ENCODE results near the gene TBL3.

TBL3 gene

DNA sequence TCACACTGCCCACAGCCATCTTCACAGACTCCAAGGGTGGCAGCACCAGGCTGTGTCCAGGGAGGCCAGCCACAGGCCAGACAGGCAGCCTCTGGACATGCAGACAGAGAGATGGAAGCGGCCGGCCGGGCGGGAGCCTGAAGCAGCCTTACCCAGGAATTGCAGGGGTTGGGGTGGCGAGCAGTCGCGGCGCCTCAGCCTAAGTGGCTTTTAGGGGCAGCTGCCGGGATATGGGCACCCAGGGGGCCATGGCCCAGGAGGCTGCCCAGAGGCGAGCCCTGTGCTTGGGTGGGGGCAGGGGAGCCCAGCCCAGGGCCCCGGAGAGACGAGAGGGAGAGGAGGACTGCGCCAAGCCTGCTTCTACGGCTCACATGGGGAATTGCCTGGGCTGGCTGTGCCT is 53.4 kb downstream of the TBL3 start:
- no peak for DNase-seq (ENCODE audit: extremely low spot score)
- TF ChIP-seq SUZ12 (IDR thresholded peaks at IDR 0.05) (no peak), FOXK2 (IDR thresholded peaks at IDR 0.05) (no peak), ELF4 (IDR thresholded peaks at IDR 0.05) (no peak), FOXM1 (IDR thresholded peaks at IDR 0.05; ENCODE audit: borderline replicate concordance) (no peak), BHLHE40 (IDR thresholded peaks at IDR 0.05; ENCODE audit: borderline replicate concordance) (no peak), CTBP1 (IDR thresholded peaks at IDR 0.05; ENCODE audit: borderline replicate concordance) (no peak), LEF1 (IDR thresholded peaks at IDR 0.05; ENCODE audit: borderline replicate concordance) (no peak), TARDBP (IDR thresholded peaks at IDR 0.05) (no peak), ZNF384 (IDR thresholded peaks at IDR 0.05) (no peak)
- TF ChIP-seq, protein P1, sequence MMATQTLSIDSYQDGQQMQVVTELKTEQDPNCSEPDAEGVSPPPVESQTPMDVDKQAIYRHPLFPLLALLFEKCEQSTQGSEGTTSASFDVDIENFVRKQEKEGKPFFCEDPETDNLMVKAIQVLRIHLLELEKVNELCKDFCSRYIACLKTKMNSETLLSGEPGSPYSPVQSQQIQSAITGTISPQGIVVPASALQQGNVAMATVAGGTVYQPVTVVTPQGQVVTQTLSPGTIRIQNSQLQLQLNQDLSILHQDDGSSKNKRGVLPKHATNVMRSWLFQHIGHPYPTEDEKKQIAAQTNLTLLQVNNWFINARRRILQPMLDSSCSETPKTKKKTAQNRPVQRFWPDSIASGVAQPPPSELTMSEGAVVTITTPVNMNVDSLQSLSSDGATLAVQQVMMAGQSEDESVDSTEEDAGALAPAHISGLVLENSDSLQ (IDR thresholded peaks at IDR 0.05) = no peak
- CTCF ChIA-PET = no interaction called here
- POLR2A ChIA-PET = interaction anchor here (3.4 kb wide), 1 partner anchor 61 kb away, joined by 15 read pairs; the partner anchor contains the start of gene RPS2

DNA sequence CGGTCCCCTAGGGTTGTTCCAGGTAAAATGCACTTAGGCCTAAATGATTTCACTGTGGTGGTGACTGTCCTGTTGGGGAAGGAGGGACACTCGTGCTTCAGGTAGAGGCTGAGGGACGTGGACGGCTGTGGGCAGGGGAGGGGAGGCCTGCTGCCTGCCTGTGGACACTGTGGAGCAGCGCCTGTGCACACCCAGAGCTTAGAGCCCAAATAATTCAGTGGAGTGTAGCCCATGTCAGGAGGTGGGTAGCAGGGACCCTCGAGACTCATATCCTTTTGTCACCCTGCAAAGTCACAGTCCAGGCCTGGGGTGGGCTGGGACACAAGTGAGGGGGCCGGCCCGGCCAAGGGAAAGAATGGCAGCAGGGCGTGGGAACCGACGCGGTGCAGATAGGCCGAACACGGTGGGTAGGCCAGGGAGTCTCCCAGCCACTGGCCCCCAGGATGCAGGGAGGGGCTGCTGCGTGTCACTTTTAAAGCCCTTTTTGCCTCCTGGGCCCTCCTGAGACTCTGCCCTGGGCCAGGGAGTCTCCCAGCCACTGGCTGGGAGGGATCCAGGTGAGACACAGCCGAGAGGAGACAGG is 54.1 kb downstream of the TBL3 start:
- CTCF ChIA-PET = interaction anchor here (0.5 to 1.3 kb wide), 2 partner anchors 44 to 133 kb away, joined by 3 to 5 read pairs; no protein-coding TSS in a partner anchor
- POLR2A ChIA-PET = interaction anchor here (1.6 to 3.4 kb wide), 4 partner anchors 16 to 129 kb away, joined by 5 to 15 read pairs (median 8); partner anchors contain the start of genes RPS2 and TRAF7
- TF ChIP-seq CTBP1 (IDR thresholded peaks at IDR 0.05; ENCODE audit: borderline replicate concordance) = no peak
- TF ChIP-seq HDGF (IDR thresholded peaks at IDR 0.05; ENCODE audit: borderline replicate concordance) = no peak
- TF ChIP-seq ELF4 (IDR thresholded peaks at IDR 0.05) = no peak
- no peak for DNase-seq (ENCODE audit: extremely low spot score)

DNA sequence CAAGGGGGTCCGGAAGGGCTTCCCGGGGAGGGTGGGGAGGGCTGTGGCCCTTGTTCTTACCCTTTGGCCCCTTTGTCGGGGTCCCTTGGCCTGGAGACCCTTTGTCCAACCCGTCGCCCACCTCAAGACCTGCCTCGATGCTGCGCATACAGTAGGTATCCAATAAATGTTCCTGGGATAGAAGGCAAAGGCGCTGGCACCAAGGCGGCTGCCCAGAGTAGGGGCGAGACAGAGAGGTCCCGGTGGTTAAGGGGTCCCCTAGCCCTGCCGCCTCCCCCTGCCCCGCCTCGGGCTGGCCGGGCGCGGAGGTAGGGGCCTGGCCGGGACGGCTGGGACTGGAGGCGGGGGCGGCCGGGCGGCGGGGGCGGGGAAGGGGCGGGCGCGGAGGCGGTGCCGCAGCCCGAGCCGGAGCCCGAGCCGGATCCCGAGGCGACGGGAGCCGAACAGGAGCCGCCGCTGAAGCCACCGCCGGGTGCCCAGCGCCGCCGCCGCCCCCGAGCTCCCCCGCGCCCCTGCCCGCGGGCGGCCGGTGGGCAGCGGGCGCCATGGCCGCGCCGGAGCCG is 54.7 kb downstream of the TBL3 start, which contains the start of gene NHERF2:
NHERF2 (plus strand) TSS at position 442 of the 563 bp plus-strand sequence; CDS start at position 546, 104 bp downstream.
- TF ChIP-seq CTBP1 (IDR thresholded peaks at IDR 0.05; ENCODE audit: borderline replicate concordance) (no peak), LEF1 (IDR thresholded peaks at IDR 0.05; ENCODE audit: borderline replicate concordance) (no peak), FOXM1 (IDR thresholded peaks at IDR 0.05; ENCODE audit: borderline replicate concordance) (no peak), SUZ12 (IDR thresholded peaks at IDR 0.05) (no peak), HDGF (IDR thresholded peaks at IDR 0.05; ENCODE audit: borderline replicate concordance) (no peak), ELF4 (IDR thresholded peaks at IDR 0.05) (no peak)
- POLR2A ChIA-PET = interaction anchor here (1.2 to 3.4 kb wide), 5 partner anchors 15 to 129 kb away, joined by 3 to 15 read pairs (median 7); partner anchors contain the start of genes RPS2 and TRAF7
- peak; percentile 77 for DNase-seq (ENCODE audit: extremely low spot score)
- CTCF ChIA-PET = interaction anchor here (0.5 to 1.3 kb wide), 2 partner anchors 44 to 132 kb away, joined by 3 to 5 read pairs; no protein-coding TSS in a partner anchor

DNA sequence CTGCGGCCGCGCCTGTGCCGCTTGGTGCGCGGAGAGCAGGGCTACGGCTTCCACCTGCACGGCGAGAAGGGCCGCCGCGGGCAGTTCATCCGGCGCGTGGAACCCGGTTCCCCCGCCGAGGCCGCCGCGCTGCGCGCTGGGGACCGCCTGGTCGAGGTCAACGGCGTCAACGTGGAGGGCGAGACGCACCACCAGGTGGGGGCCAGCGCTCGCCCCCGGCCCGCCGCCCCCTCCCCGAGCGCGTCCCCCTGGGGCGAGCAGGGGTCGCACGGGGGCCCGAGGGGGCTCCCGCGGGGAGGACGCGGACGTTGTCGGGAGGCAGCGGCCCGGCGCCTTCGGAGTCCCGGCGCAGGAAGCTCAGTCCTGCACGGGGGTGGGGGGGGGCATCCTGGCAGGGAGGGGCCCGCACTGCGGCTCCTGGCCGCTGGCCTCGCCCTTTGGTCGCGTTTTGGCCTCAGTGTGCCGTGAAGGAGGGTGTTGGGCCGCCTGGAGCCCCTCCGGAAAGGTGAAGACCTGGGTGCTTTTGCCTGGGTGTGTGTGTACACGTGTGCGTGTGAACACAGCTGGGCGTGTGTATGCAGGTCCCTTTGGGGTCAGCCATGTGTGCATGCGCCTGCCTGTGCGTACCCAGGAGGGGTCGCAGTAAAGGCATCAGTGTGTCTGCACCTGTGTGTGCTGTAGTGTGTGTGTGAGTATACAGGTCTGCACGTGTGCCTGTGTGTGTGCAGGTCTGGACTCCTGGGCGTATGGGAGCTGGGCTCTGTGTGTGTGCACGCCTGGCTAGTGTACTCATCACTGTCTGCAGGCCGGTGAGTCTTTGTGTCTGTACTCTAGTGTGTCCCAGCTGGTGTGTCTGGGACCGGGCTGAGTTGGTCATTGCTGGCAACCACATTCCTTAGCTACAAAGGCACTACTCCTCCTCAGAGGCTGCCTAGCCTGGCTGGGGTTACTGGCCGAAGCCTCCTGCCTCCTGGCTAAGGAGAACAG is 55.5 kb downstream of the TBL3 start:
- CTCF ChIA-PET = interaction anchor here (0.7 to 1.3 kb wide), 2 partner anchors 45 to 113 kb away, joined by 3 to 5 read pairs; no protein-coding TSS in a partner anchor
- POLR2A ChIA-PET = interaction anchor here (1.0 to 3.4 kb wide), 10 partner anchors 12 to 188 kb away, joined by 3 to 15 read pairs (median 6); partner anchors contain the start of genes MSRB1, NTHL1, RPS2 and TRAF7

GRCh38 chr16:2028146-2028545 is 56.3 kb downstream of the TBL3 start:
- DNase-seq (ENCODE audit: extremely low spot score) = no peak
- ChIA-PET POLR2A (interaction anchor here (1.0 to 3.4 kb wide), 7 partner anchors 11 to 127 kb away, joined by 3 to 15 read pairs (median 7); partner anchors contain the start of genes MSRB1, NTHL1, RPS2 and TRAF7), CTCF (interaction anchor here (0.7 kb wide), 1 partner anchor 112 kb away, joined by 3 read pairs; no protein-coding TSS in a partner anchor)
- TF ChIP-seq ARNT (IDR thresholded peaks at IDR 0.05) (no peak), ELF4 (IDR thresholded peaks at IDR 0.05) (no peak)

More for the DNA sequence above, 55.5 kb downstream of the TBL3 start:
- TF ChIP-seq, protein P1 (IDR thresholded peaks at IDR 0.05) = no peak
- TF ChIP-seq SUZ12 (IDR thresholded peaks at IDR 0.05) (no peak), FOXA1 (IDR thresholded peaks at IDR 0.05) (no peak), SP1 (IDR thresholded peaks at IDR 0.05) (no peak), TARDBP (IDR thresholded peaks at IDR 0.05) (no peak)
- no peak for DNase-seq (ENCODE audit: extremely low spot score)

DNA sequence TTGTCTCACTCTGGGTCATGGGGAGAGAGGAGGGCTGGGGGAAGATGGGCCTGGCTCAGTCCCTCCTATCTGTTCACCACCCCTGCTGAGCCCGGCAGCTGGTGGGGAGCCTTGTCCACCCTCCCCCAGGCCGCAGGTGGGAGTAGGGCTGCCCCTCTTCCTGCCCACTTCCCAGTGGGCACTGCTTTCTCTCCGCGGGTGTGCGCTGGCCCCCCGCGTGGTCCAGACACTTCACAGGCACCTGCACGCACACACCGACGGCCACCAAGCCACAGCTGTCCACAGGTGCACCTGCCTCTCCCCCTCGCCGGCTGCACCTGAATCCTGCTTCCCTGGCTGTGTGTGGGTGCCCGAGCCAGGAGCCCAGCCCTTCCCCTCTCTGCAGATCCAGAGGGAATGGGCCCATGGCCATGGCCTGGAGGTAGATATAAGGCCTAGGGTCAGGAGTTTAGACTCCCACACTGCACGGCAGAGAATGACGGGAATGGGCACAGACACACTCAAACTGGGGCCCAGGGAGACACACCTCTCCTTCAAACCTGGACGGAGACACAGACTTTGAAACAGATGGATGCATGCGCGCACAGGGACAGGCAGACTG is 56.9 kb downstream of the TBL3 start:
- POLR2A ChIA-PET = interaction anchor here (0.5 to 2.9 kb wide), 2 partner anchors 18 to 117 kb away, joined by 3 to 7 read pairs; no protein-coding TSS in a partner anchor
- CTCF ChIA-PET = no interaction called here
- no peak for TF ChIP-seq SP1 (IDR thresholded peaks at IDR 0.05)
- no peak for TF ChIP-seq TARDBP (IDR thresholded peaks at IDR 0.05)
- no peak for TF ChIP-seq FOXM1 (IDR thresholded peaks at IDR 0.05; ENCODE audit: borderline replicate concordance)
- no peak for TF ChIP-seq HDGF (IDR thresholded peaks at IDR 0.05; ENCODE audit: borderline replicate concordance)
- TF ChIP-seq FOXA1 (IDR thresholded peaks at IDR 0.05) = no peak
- TF ChIP-seq NFRKB (IDR thresholded peaks at IDR 0.05) = no peak
- TF ChIP-seq L3MBTL2 (conservative IDR thresholded peaks at IDR 0.05) = no peak
- TF ChIP-seq, protein P1 (IDR thresholded peaks at IDR 0.05) = no peak
- TF ChIP-seq LEF1 (IDR thresholded peaks at IDR 0.05; ENCODE audit: borderline replicate concordance) = no peak
- TF ChIP-seq FOXK2 (IDR thresholded peaks at IDR 0.05) = no peak
- TF ChIP-seq CTBP1 (IDR thresholded peaks at IDR 0.05; ENCODE audit: borderline replicate concordance) = no peak
- TF ChIP-seq ARNT (IDR thresholded peaks at IDR 0.05) = no peak
- TF ChIP-seq ELF4 (IDR thresholded peaks at IDR 0.05) = no peak
- TF ChIP-seq SUZ12 (IDR thresholded peaks at IDR 0.05) = no peak
- TF ChIP-seq ZNF384 (IDR thresholded peaks at IDR 0.05) = no peak
- no peak for TF ChIP-seq BHLHE40 (IDR thresholded peaks at IDR 0.05; ENCODE audit: borderline replicate concordance)
- DNase-seq (ENCODE audit: extremely low spot score) = no peak

Data from HEK293T (cell line).